Thyroid gland (tissue), 4 donors: ENCODE data around the gene PAX8.

Experiments
- CTCF ChIP-seq, 6 experiments: fragments of 200-600 bp in 3 of 6; fragments of 450-650 bp in 3 of 6; sonication (generic) in 3 of 6; IDR thresholded peaks; one replicate each; pipeline ENCODE4 v1.5.1; 2016 to 2019; ENCODE audit warnings: antibody characterized with exemption in 6 of 6, mild to moderate bottlenecking in 2 of 6, inconsistent platforms in 1 of 6, moderate library complexity in 1 of 6
- POLR2A ChIP-seq, 2 donors: fragments of 450-650 bp; IDR thresholded peaks; one replicate each; pipeline ENCODE4 v1.6.1; 2017; ENCODE audit warnings: antibody characterized with exemption in 2 of 2, mild to moderate bottlenecking in 2 of 2, moderate library complexity in 1 of 2

- TF ChIP-seq CTCF (IDR thresholded peaks at IDR 0.05) (no peak), POLR2A (IDR thresholded peaks at IDR 0.05) (no peak)
Observed at GRCh38 chr2:113258471-113259147, 20.1 kb downstream of the PAX8 start.
